ENCODE measurements around the gene TMEM135.

DNA sequence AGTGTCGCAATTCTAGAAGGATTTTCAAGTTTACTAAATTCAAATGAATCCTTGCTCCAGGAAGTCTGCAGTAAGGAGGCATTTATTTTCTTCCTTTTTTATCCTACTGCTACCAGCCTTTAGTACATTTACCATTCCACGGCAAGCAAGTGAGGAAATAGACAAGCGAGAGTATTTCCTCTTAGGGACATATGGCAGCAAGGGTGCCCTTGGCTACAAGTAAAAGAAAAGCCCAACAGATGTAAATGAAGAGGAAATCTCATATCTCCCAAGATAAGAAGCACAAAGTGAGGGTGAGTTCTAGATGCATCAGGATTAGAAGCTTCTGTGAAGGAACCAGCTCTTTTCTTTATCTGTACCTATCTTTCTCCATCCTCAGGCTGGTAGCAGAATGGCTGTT lies 44.7 kb upstream of the TMEM135 start:
- TF ChIP-seq, protein P1, sequence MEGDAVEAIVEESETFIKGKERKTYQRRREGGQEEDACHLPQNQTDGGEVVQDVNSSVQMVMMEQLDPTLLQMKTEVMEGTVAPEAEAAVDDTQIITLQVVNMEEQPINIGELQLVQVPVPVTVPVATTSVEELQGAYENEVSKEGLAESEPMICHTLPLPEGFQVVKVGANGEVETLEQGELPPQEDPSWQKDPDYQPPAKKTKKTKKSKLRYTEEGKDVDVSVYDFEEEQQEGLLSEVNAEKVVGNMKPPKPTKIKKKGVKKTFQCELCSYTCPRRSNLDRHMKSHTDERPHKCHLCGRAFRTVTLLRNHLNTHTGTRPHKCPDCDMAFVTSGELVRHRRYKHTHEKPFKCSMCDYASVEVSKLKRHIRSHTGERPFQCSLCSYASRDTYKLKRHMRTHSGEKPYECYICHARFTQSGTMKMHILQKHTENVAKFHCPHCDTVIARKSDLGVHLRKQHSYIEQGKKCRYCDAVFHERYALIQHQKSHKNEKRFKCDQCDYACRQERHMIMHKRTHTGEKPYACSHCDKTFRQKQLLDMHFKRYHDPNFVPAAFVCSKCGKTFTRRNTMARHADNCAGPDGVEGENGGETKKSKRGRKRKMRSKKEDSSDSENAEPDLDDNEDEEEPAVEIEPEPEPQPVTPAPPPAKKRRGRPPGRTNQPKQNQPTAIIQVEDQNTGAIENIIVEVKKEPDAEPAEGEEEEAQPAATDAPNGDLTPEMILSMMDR (conservative IDR thresholded peaks at IDR 0.05; ENCODE audit: low read depth, low read length), result no peak
- no peak for TF ChIP-seq EZH2 (IDR thresholded peaks at IDR 0.05; ENCODE audit: borderline replicate concordance, low read depth, low read length, poor library complexity, severe bottlenecking)
